PC-9 (cell line): Measurements from ENCODE around the gene FEV. TPM values are rescaled to one million over a fixed set of nuclear protein-coding genes. Genes with fewer than 3 reads are reported as not detected.

ENCODE experiments used
- BruUV-seq: library from RNA; stranded (reverse); fragments of 400-500 nt; replicated peaks from 2 replicates; lab custom pipeline; 2021; lab: Mats Ljungman, UMichigan
- CTCF ChIA-PET: fragments of 300-600 bp; sonication (Branson Sonifier 250); formaldehyde crosslinking; loops from one replicate; lab custom pipeline; 2022; ENCODE audit warnings: antibody characterized with exemption; lab: Charles Lee
- POLR2A ChIA-PET: fragments of 300-600 bp; sonication (Branson Sonifier 250); formaldehyde crosslinking; loops from one replicate; lab custom pipeline; 2022; ENCODE audit warnings: antibody characterized with exemption; ENCODE audit not compliant: unreplicated experiment; lab: Charles Lee
- DNase-seq, 2 experiments: peaks; one replicate each; pipeline versions ENCODE4 v3.0.0 to v3.0.0-alpha.2; 2015 to 2022; ENCODE audit warnings: mixed read lengths in 1 of 2
- H2AFZ ChIP-seq: fragments of 200-600 bp; sonication (generic); 2 replicates; pipeline ENCODE4 v1.8.1; 2017; ENCODE audit warnings: antibody characterized with exemption
- H3F3A ChIP-seq: fragments of 200-600 bp; sonication (generic); 2 replicates; pipeline ENCODE4 v1.8.1; 2017; ENCODE audit warnings: antibody characterized with exemption, mild to moderate bottlenecking, low read depth; ENCODE audit not compliant: insufficient read depth
- H3K27ac ChIP-seq: fragments of 200-600 bp; sonication (generic); 2 replicates; pipeline ENCODE4 v1.6.1; 2016; ENCODE audit warnings: mixed run types
- H3K27me3 ChIP-seq: fragments of 200-600 bp; sonication (generic); 2 replicates; pipeline ENCODE4 v1.6.1; 2016; ENCODE audit warnings: low read depth, mixed run types; ENCODE audit not compliant: insufficient read depth
- H3K36me3 ChIP-seq: fragments of 200-600 bp; sonication (generic); 2 replicates; pipeline ENCODE4 v1.6.1; 2016; ENCODE audit warnings: low read depth, mixed run types
- H3K4me1 ChIP-seq: fragments of 200-600 bp; sonication (generic); replicated peaks from 2 replicates; pipeline ENCODE4 v1.6.1; 2016; ENCODE audit warnings: mixed run types; ENCODE audit not compliant: insufficient read depth
- H3K4me2 ChIP-seq: fragments of 200-600 bp; sonication (generic); 2 replicates; pipeline ENCODE4 v1.6.1; 2017; ENCODE audit warnings: mixed run types
- H3K4me3 ChIP-seq: fragments of 200-600 bp; sonication (generic); 2 replicates; pipeline ENCODE4 v1.6.1; 2016; ENCODE audit warnings: mixed run types
- H3K79me2 ChIP-seq: fragments of 200-600 bp; sonication (generic); 2 replicates; pipeline ENCODE4 v1.6.1; 2017; ENCODE audit warnings: low read depth, mixed run types
- H3K9me2 ChIP-seq: fragments of 200-600 bp; sonication (generic); 2 replicates; pipeline ENCODE4 v1.8.1; 2017; ENCODE audit warnings: mild to moderate bottlenecking; ENCODE audit not compliant: insufficient read depth
- H3K9me3 ChIP-seq: fragments of 200-600 bp; sonication (generic); 2 replicates; pipeline ENCODE4 v1.8.1; 2016; ENCODE audit warnings: low read depth; ENCODE audit not compliant: insufficient read depth
- H4K20me1 ChIP-seq: fragments of 200-600 bp; sonication (generic); 2 replicates; pipeline ENCODE4 v1.8.1; 2017; ENCODE audit not compliant: insufficient read depth
- CTCF ChIP-seq: fragments of 200-600 bp; sonication (generic); conservative IDR thresholded peaks from 2 replicates; pipeline ENCODE4 v1.6.1; 2017; ENCODE audit warnings: mixed run types, antibody characterized with exemption, mild to moderate bottlenecking, moderate library complexity
- EZH2 ChIP-seq: fragments of 200-600 bp; sonication (generic); IDR thresholded peaks from 2 replicates; pipeline ENCODE4 v1.8.0; 2017; ENCODE audit warnings: antibody characterized with exemption, low read depth
- intact Hi-C: fragments of 100-400 bp; cut with micrococcal nuclease; formaldehyde crosslinking; loops from one replicate; pipeline ENCODE4 v1.10.0; 2022; ENCODE audit not compliant: unreplicated experiment
- total RNA-seq: library from RNA; stranded (reverse); gene quantifications from 2 replicates; pipeline ENCODE4 v1.2.3, GENCODE V29; 2021

Gene FEV
- total RNA-seq, 1 experiment from 2014 or later: not detected

DNA sequence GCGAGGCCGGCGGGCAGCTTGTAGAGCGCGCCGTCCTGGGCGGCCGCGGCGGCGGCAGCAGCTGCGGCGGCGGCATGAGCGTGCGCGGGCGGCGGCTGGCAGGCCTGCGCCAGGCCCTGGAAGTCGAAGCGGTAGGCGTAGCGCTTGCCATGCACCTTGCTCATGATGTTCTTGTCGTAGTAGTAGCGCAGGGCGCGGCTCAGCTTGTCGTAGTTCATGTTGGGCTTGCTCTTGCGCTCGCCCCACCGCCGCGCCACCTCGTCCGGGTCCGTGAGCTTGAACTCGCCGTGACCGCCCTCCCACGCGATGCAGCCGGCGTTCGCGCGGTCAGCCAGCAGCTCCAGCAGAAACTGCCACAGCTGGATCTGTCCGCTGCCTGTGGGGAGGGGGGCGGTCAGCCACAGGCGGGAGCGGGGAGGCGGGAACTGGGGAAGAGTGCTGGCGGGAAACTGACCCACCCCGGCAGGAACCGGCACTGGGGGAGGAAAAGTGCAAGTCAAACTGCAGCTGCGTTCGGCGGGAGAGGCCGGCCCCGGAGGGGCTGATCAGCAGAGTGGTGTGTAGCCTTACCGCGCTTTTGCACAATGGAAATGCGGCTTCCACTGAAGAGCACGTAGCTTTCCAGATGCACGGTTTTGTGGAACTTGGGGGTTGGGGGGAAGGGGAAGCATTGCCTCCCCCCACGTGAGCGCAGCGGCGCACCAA is 3.0 kb downstream of the FEV start:
- POLR2A ChIA-PET: no interaction called here
- CTCF ChIA-PET: no interaction called here
- BruUV-seq: no TSS peak
- Histone ChIP-seq H3K27me3 (peaks cover 49% of the 10 kb centered on the region), H3K9me3 (no peaks in the 10 kb centered on the region), H3K4me1 (no peaks in the 10 kb centered on the region), H4K20me1 (no peaks in the 10 kb centered on the region), H3K27ac (no peak overlapping the region), H3K4me3 (no peak overlapping the region), H2AFZ (no peak overlapping the region), H3F3A (no peaks in the 10 kb centered on the region), H3K36me3 (no peaks in the 10 kb centered on the region), H3K4me2 (no peak overlapping the region), H3K9me2 (no peaks in the 10 kb centered on the region), H3K79me2 (no peaks in the 10 kb centered on the region)
- TF ChIP-seq CTCF (no peak), EZH2 (no peak)
- no peak for DNase-seq
- intact Hi-C loops: loop anchor here (5.0 kb wide), 1 partner anchor 105 kb away; no protein-coding TSS in a partner anchor

- H3F3A ChIP-seq: no peaks in the 10 kb centered on the region
- H3K4me1 ChIP-seq: no peaks in the 10 kb centered on the region
- H3K9me2 ChIP-seq: no peaks in the 10 kb centered on the region
- H3K4me3 ChIP-seq: no peak overlapping the region
- H4K20me1 ChIP-seq: no peaks in the 10 kb centered on the region
- BruUV-seq: no TSS peak
- H3K9me3 ChIP-seq: no peaks in the 10 kb centered on the region
- POLR2A ChIA-PET: no interaction called here
- no peak for DNase-seq
- TF ChIP-seq EZH2: no peak
- TF ChIP-seq CTCF: peak; percentile 19; the same call in 1 of the 2 replicates
- peaks cover 48% of the 10 kb centered on the region for H3K27me3 ChIP-seq
- H3K79me2 ChIP-seq: no peaks in the 10 kb centered on the region
- H3K27ac ChIP-seq: no peak overlapping the region
- CTCF ChIA-PET: no interaction called here
- no peak overlapping the region for H2AFZ ChIP-seq
- H3K36me3 ChIP-seq: no peaks in the 10 kb centered on the region
- no peak overlapping the region for H3K4me2 ChIP-seq
- intact Hi-C loops: loop anchor here (5.0 kb wide), 1 partner anchor 104 kb away; no protein-coding TSS in a partner anchor
Measured at GRCh38 chr2:218981390-218981880, 3.5 kb downstream of the FEV start.

DNA sequence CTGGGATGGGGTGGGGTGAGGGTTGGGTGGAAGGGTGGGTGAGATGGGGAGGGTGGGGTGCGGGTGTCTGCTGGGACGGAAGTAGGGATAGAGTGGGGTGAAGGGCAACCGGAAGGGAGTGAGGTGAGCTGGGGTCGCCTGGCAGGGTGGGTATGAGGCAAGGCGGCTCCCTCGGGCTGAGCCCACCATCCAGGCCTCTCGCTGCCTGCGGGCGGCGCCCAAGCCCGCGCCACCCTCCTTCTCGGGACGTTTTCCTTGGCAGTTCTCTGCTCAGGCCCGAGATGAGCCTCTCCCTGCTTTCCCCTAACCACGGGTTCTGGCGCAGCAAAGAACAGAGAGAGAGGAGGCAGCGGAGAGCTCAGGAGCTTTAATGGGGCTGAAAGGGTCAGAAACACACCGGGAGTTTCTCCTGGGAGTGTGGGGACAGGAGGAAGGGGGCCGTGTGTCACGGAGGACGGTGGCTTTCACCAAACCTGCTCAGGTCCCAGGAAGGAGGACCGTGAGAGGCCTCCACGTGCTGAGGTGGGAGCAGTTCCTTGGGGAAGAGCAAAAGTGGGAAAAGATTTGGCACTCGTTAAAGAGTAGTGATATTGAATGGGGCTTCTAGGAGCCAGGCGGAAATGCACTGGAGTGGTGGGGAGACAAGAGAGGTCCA is 4.1 kb downstream of the FEV start:
- Histone ChIP-seq H3K4me1 (no peaks in the 10 kb centered on the region), H3K79me2 (no peaks in the 10 kb centered on the region), H4K20me1 (no peaks in the 10 kb centered on the region), H3K27ac (no peak overlapping the region), H2AFZ (no peak overlapping the region), H3K9me3 (no peaks in the 10 kb centered on the region), H3K36me3 (no peaks in the 10 kb centered on the region), H3K9me2 (no peaks in the 10 kb centered on the region), H3F3A (no peaks in the 10 kb centered on the region), H3K4me3 (no peak overlapping the region), H3K4me2 (no peak overlapping the region), H3K27me3 (peaks cover 43% of the 10 kb centered on the region)
- BruUV-seq: no TSS peak
- intact Hi-C loops: loop anchor here (5.0 kb wide), 1 partner anchor 104 kb away; no protein-coding TSS in a partner anchor
- ChIA-PET CTCF (interaction anchor here (0.6 to 1.2 kb wide), 8 partner anchors 13 to 409 kb away, joined by 3 to 10 read pairs (median 4); no protein-coding TSS in a partner anchor), POLR2A (no interaction called here)
- DNase-seq: no peak
- no peak for TF ChIP-seq EZH2
- TF ChIP-seq CTCF: peak; percentile 32; the same call in 1 of the 2 replicates
